Lower leg skin (tissue), 4 donors: ENCODE data around the gene ACO2. TPM values are rescaled to one million over a fixed set of nuclear protein-coding genes. Genes with fewer than 3 reads are reported as not detected.

ENCODE experiments used
- DNase-seq, 2 donors: peaks; one replicate each; pipeline ENCODE4 v3.0.0-alpha.2; 2019; ENCODE audit warnings: low spot score in 2 of 2
- H3K4me3 ChIP-seq: fragments of 200-600 bp; sonication (generic); 2 replicates; pipeline ENCODE4 v1.5.1; 2017; ENCODE audit warnings: mild to moderate bottlenecking, low read depth; ENCODE audit not compliant: poor library complexity, severe bottlenecking
- CTCF ChIP-seq, 3 donors: fragments of 450-650 bp; IDR thresholded peaks; one replicate each; pipeline ENCODE4 v1.5.1; 2016; ENCODE audit warnings: antibody characterized with exemption in 3 of 3, mild to moderate bottlenecking in 3 of 3, moderate library complexity in 2 of 3
- POLR2A ChIP-seq, 2 donors: fragments of 450-650 bp; IDR thresholded peaks; one replicate each; pipeline ENCODE4 v1.6.1; 2016 to 2017; ENCODE audit warnings: antibody characterized with exemption in 2 of 2, mild to moderate bottlenecking in 1 of 2, moderate library complexity in 1 of 2
- WGBS, 2 donors: methylation state at CpG; one replicate each; pipeline ENCODE4 v1.1.5; 2018; 5-methylcytosine and 5-hydroxymethylcytosine counted together
- intact Hi-C: fragments of 100-400 bp; cut with DNase I; formaldehyde crosslinking; loops from one replicate; pipeline ENCODE4 v1.15.0; 2023; ENCODE audit warnings: low total_unique reads
- total RNA-seq, 4 donors: library from RNA; depleted of rRNA; stranded (reverse); fragments of >200 nt; gene quantifications; one replicate each; pipeline ENCODE4 v1.1.0, GENCODE V29; 2016

Gene ACO2
- total RNA-seq, 4 donors from 2014 or later = 64.0 to 103 (median 83.1) TPM

DNA sequence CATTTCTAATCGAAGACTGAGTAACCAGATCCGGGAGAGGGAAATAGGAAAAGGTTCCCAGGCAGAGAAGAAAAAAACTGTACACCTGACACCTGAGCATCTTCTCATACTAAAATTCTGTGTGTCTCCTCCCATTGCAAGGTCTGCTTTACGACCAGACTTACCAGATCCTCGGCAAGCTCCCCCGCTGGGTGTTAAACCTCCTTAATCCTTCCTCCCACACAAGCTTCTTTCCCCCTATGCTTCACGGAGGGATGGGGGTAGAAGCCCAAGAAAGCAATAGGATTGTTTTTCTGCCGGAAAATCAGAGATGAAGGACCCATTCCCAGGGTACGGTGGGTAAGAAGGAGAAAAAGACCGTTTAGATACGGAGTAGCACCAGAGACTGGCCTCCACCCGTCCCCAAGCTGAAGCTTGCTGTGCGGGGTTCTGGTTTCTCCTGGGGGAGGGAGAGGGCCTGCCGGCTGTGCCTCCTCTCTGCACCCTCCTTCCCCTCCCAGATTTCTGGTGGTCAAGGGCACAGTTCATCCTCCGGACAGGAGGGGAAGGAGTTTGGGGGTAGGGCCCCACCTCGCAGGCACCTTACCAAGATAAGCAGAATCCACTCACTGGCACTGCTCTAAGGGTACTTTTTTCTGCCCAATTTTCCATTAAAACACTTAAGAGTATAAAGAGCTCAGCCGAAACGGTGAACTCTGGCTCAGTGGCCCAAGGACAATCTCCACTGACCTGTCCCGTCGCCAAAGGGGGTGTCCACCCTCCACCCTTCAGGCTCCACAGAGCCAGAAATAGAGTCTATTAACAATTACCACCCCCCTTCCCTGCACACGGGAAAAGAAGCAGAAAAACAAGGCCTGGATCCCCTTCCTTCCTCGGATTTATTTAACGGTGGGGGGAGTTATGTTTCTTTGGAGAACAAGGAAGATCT is 23.5 kb upstream of the ACO2 start:
- peak overlapping the region; percentile 97 for H3K4me3 ChIP-seq
- 0 to 1% methylated on average over 22 of the region's 22 CpGs for WGBS, 2 donors
- peak in 1 of 2 donors; percentile 27 for DNase-seq
- intact Hi-C loops = no loop called here
- TF ChIP-seq POLR2A (IDR thresholded peaks at IDR 0.05) (no peak), CTCF (IDR thresholded peaks at IDR 0.05) (no peak)

- peak overlapping the region; percentile 97 for H3K4me3 ChIP-seq
- WGBS, 2 donors = 0 to 1% methylated on average over 27 to 33 of the region's 34 CpGs
- peak; percentile 20 to 86 for DNase-seq
- intact Hi-C loops = no loop called here
- no peak for TF ChIP-seq CTCF (IDR thresholded peaks at IDR 0.05)
- no peak for TF ChIP-seq POLR2A (IDR thresholded peaks at IDR 0.05)
These were observed 22.8 kb upstream of the ACO2 start for GRCh38 chr22:41446057-41446501.

DNA sequence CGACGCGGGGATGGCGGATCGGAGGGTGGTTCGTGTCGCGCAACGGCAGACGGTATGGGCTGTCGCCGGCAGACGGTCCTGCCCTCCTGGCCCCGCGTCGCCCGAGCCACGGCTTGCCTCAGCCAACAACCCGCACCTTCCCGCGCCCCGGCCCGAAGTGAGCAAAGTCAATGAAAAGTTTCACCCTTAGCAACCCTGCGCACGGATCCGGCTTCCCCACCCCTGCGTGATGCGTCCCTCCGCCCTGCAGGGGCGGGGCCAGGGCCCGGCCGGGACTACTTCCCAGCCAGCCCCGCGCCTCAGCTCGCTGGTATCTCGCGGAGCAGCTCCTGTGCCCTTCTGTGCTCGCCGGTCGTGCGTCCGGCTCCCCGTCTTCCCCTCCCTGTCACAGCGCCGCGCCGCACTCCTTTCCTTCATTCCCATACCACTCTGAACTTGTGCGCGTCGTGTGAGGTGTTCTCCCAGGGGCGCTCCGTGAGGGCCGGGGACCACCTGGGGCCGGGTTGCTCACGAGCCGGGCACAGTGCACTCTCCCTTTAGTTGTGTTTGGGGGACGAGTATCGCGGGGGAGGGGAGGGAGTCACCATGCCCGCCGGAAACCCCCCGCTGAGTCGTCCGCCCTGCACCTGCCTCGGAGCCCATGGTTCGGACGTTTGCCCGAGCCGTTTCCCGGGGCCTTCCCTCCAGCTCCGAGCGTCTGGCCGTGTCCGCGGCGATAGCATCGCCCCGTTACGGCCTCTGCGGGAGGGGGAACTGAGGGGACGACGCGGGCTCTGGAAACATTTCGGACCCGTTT is 22.1 kb upstream of the ACO2 start, which contains the start of gene TOB2:
TSS of gene TOB2 (minus strand) at position 163 of the 796 bp plus-strand sequence. CDS start 9,456 bp downstream, outside the sequence.
- TF ChIP-seq CTCF (IDR thresholded peaks at IDR 0.05) (no peak), POLR2A (IDR thresholded peaks at IDR 0.05) (peak in 1 of 2 donors; percentile 86)
- intact Hi-C loops = no loop called here
- 1% methylated on average over 52 to 67 of the region's 85 CpGs for WGBS, 2 donors
- peak within 1 kb of the TSS; percentile 97 for H3K4me3 ChIP-seq
- DNase-seq = peak; percentile 93 to 99

DNA sequence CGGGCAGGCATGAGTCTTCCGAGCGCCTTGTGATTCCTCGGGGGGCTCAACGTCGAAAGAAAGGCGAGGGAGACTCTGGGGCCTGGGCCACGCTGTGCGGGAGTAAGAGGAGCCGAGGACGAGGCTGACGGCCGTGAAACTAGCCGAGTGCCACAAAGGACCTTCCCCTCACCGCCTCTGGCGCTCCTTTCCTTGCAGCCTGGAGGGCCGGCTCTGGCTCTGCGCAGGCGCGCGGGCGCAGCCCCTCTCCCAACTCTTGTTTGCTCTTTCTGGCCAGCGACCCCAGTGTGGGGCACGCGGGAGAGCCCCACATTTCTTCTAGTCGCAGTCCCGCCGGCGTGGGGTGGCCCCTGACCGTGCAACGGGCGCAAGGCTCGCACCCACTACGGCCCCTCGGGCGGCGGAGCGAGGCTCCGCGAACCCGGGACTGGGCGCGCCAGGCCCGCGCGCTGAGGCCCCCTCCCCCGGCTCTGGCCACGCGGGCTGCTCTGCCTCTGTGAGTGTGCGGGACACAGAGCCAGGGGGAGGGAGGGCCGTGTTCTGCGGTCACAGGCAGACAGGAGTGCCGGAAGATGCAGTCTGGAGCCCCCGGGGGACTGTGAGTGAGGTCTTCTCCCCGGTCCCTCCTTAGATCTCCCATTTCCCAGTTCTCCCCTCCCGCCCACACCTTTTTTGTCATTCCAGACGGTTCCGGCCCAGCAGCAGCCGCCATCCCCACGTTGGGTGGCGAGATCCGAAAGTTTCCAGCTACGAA is 21.3 kb upstream of the ACO2 start:
- WGBS, 2 donors = 1% methylated on average over 14 to 59 of the region's 63 CpGs
- intact Hi-C loops = no loop called here
- H3K4me3 ChIP-seq = peak overlapping the region; percentile 97
- peak; percentile 63 to 94 for DNase-seq
- TF ChIP-seq POLR2A (IDR thresholded peaks at IDR 0.05) (no peak), CTCF (IDR thresholded peaks at IDR 0.05) (no peak)

GRCh38 chr22:41448189-41448808 is 20.6 kb upstream of the ACO2 start:
- peak overlapping the region; percentile 97 for H3K4me3 ChIP-seq
- DNase-seq = peak; percentile 98 to 99
- WGBS, 2 donors = 0 to 1% methylated on average over 26 to 28 of the region's 28 CpGs
- TF ChIP-seq POLR2A (IDR thresholded peaks at IDR 0.05) (peak in 1 of 2 donors; percentile 49), CTCF (IDR thresholded peaks at IDR 0.05) (no peak)
- intact Hi-C loops = no loop called here
